ENCODE data around the gene GNGT2. TPM values are rescaled to one million over a fixed set of nuclear protein-coding genes. Genes with fewer than 3 reads are reported as not detected.

Gene GNGT2
- polyA plus RNA-seq, 1 donor (not counting 4 experiments of a cell fraction or from before 2014, with no cell fraction given): not detected

- DNase-seq (ENCODE audit: low read depth, low spot score): peak; percentile 65
- Histone ChIP-seq H4K20me1 (ENCODE audit: control insufficient read depth, extremely low read depth, insufficient read depth, low read length) (no peaks in the 10 kb centered on the region), H3K4me1 (ENCODE audit: control insufficient read depth, extremely low read depth, insufficient read depth, low read length) (peaks cover 13% of the 10 kb centered on the region), H3K4me2 (ENCODE audit: control insufficient read depth, extremely low read depth, insufficient read depth, low read depth, low read length) (peak overlapping the region; percentile 74), H3K9me3 (ENCODE audit: control insufficient read depth, low read depth, low read length) (no peaks in the 10 kb centered on the region), H3K9me1 (ENCODE audit: control insufficient read depth, extremely low read depth, insufficient read depth, low read length) (no peaks in the 10 kb centered on the region), H3K36me3 (ENCODE audit: control insufficient read depth in 2 of 2, extremely low read depth in 1 of 2, insufficient read depth in 2 of 2, low read length in 2 of 2) (no peaks in the 10 kb centered on the region), H3K27me3 (ENCODE audit: control insufficient read depth, extremely low read depth, insufficient read depth, low read length) (no peaks in the 10 kb centered on the region), H3K27ac (ENCODE audit: control insufficient read depth, insufficient read depth, low read length) (peak overlapping the region; percentile 89), H3K79me2 (ENCODE audit: control insufficient read depth, insufficient read depth, low read length) (no peaks in the 10 kb centered on the region), H2AFZ (ENCODE audit: control insufficient read depth, low read length) (peak overlapping the region; percentile 87), H3K9ac (ENCODE audit: control insufficient read depth, extremely low read depth, insufficient read depth, low read length) (peak overlapping the region; percentile 90), H3K4me3 (ENCODE audit: control insufficient read depth in 2 of 3, extremely low read depth in 1 of 3, insufficient read depth in 2 of 3, low read depth in 1 of 3, low read length in 3 of 3) (peak overlapping the region; percentile 47 to 91 (median 76))
- dilution Hi-C loops (cut with MboI; ENCODE audit: extremely low pct_ligation_motif_present, low sequenced_read_pairs): no loop called here
- FAIRE-seq: no peak
- no peak for TF ChIP-seq CTCF (optimal IDR thresholded peaks at IDR 0.05 in 1 of 3, IDR thresholded peaks at IDR 0.05 in 1 of 3, conservative IDR thresholded peaks at IDR 0.05 in 1 of 3; ENCODE audit: extremely low read depth in 1 of 3, insufficient read depth in 2 of 3, low read length in 3 of 3)
- no peak for TF ChIP-seq EZH2 (IDR thresholded peaks at IDR 0.05; ENCODE audit: low read length)
Measured at GRCh38 chr17:49193513-49194296, 16.7 kb downstream of the GNGT2 start.

- no peaks in the 10 kb centered on the region for H3K9me3 ChIP-seq (ENCODE audit: control insufficient read depth, low read depth, low read length)
- H4K20me1 ChIP-seq (ENCODE audit: control insufficient read depth, extremely low read depth, insufficient read depth, low read length): no peaks in the 10 kb centered on the region
- FAIRE-seq: no peak
- no peaks in the 10 kb centered on the region for H3K27me3 ChIP-seq (ENCODE audit: control insufficient read depth, extremely low read depth, insufficient read depth, low read length)
- TF ChIP-seq CTCF (optimal IDR thresholded peaks at IDR 0.05 in 1 of 3, IDR thresholded peaks at IDR 0.05 in 1 of 3, conservative IDR thresholded peaks at IDR 0.05 in 1 of 3; ENCODE audit: extremely low read depth in 1 of 3, insufficient read depth in 2 of 3, low read length in 3 of 3) (peak in 2 of 3 experiments; percentile 62 to 64), EZH2 (IDR thresholded peaks at IDR 0.05; ENCODE audit: low read length) (no peak)
- peak; percentile 70 for DNase-seq (ENCODE audit: low read depth, low spot score)
- peak overlapping the region; percentile 90 for H3K9ac ChIP-seq (ENCODE audit: control insufficient read depth, extremely low read depth, insufficient read depth, low read length)
- dilution Hi-C loops (cut with MboI; ENCODE audit: extremely low pct_ligation_motif_present, low sequenced_read_pairs): no loop called here
- H3K4me3 ChIP-seq (ENCODE audit: control insufficient read depth in 2 of 3, extremely low read depth in 1 of 3, insufficient read depth in 2 of 3, low read depth in 1 of 3, low read length in 3 of 3): peak overlapping the region; percentile 47 to 91 (median 76)
- H3K79me2 ChIP-seq (ENCODE audit: control insufficient read depth, insufficient read depth, low read length): no peaks in the 10 kb centered on the region
- peak overlapping the region; percentile 74 for H3K4me2 ChIP-seq (ENCODE audit: control insufficient read depth, extremely low read depth, insufficient read depth, low read depth, low read length)
- H3K36me3 ChIP-seq (ENCODE audit: control insufficient read depth in 2 of 2, extremely low read depth in 1 of 2, insufficient read depth in 2 of 2, low read length in 2 of 2): no peaks in the 10 kb centered on the region
- H3K4me1 ChIP-seq (ENCODE audit: control insufficient read depth, extremely low read depth, insufficient read depth, low read length): peaks cover 13% of the 10 kb centered on the region
- no peaks in the 10 kb centered on the region for H3K9me1 ChIP-seq (ENCODE audit: control insufficient read depth, extremely low read depth, insufficient read depth, low read length)
- peak overlapping the region; percentile 89 for H3K27ac ChIP-seq (ENCODE audit: control insufficient read depth, insufficient read depth, low read length)
- H2AFZ ChIP-seq (ENCODE audit: control insufficient read depth, low read length): peak overlapping the region; percentile 96
Measured at GRCh38 chr17:49191917-49192741, 18.2 kb downstream of the GNGT2 start.
